Measurements from ENCODE around the gene METTL22. TPM values are rescaled to one million over a fixed set of nuclear protein-coding genes. Genes with fewer than 3 reads are reported as not detected.

The METTL22 gene
- total RNA-seq, 4 donors from 2014 or later: 22.5 to 24.5 (median 23.4) TPM

- 86% methylated on average over 4 of the region's 4 CpGs for WGBS
These were observed 45.1 kb upstream of the METTL22 start for GRCh38 chr16:8576141-8577004.

GRCh38 chr16:8577678-8578304 lies 43.7 kb upstream of the METTL22 start:
- H3K27me3 ChIP-seq: peaks cover 0 to 41% (median 6%) of the 10 kb centered on the region in 4 donors

More at GRCh38 chr16:8576141-8577004, 45.1 kb upstream of the METTL22 start:
- Histone ChIP-seq H3K4me3 (no peak overlapping the region), H3K27me3 (peaks cover 0 to 45% (median 6%) of the 10 kb centered on the region in 4 donors), H3K27ac (replicated peaks in 1 of 4) (no peak overlapping the region), H3K36me3 (no peaks in the 10 kb centered on the region), H3K9me3 (no peaks in the 10 kb centered on the region), H3K4me1 (peaks cover 2 to 7% (median 5%) of the 10 kb centered on the region in 4 donors)
- DNase-seq (ENCODE audit: extremely low spot score): no peak
- intact Hi-C loops (cut with DNase I): no loop called here
- TF ChIP-seq EP300 (IDR thresholded peaks at IDR 0.05) (no peak), POLR2AphosphoS5 (IDR thresholded peaks at IDR 0.05) (no peak), POLR2A (IDR thresholded peaks at IDR 0.05; ENCODE audit: low read depth) (no peak), CTCF (IDR thresholded peaks at IDR 0.05) (no peak)

GRCh38 chr16:8579559-8579958 lies 41.9 kb upstream of the METTL22 start:
- intact Hi-C loops (cut with DNase I): no loop called here
- Histone ChIP-seq H3K9me3 (no peaks in the 10 kb centered on the region), H3K4me1 (no peaks in the 10 kb centered on the region), H3K4me3 (no peak overlapping the region), H3K27ac (replicated peaks in 1 of 4) (no peak overlapping the region), H3K27me3 (peaks cover 0 to 38% (median 2%) of the 10 kb centered on the region in 4 donors), H3K36me3 (no peaks in the 10 kb centered on the region)
- 91% methylated on average over 9 of the region's 9 CpGs for WGBS
- no peak for TF ChIP-seq POLR2AphosphoS5 (IDR thresholded peaks at IDR 0.05)
- TF ChIP-seq EP300 (IDR thresholded peaks at IDR 0.05): no peak
- TF ChIP-seq POLR2A (IDR thresholded peaks at IDR 0.05; ENCODE audit: low read depth): no peak
- TF ChIP-seq CTCF (IDR thresholded peaks at IDR 0.05): no peak
- DNase-seq (ENCODE audit: extremely low spot score): no peak

More at GRCh38 chr16:8577678-8578304, 43.7 kb upstream of the METTL22 start:
- H3K27ac ChIP-seq (replicated peaks in 1 of 4): no peak overlapping the region
- WGBS: 75% methylated on average over 10 of the region's 10 CpGs
- H3K36me3 ChIP-seq: no peaks in the 10 kb centered on the region
- no peak for DNase-seq (ENCODE audit: extremely low spot score)
- no peaks in the 10 kb centered on the region for H3K9me3 ChIP-seq
- no peak for TF ChIP-seq POLR2AphosphoS5 (IDR thresholded peaks at IDR 0.05)
- TF ChIP-seq POLR2A (IDR thresholded peaks at IDR 0.05; ENCODE audit: low read depth): no peak
- TF ChIP-seq EP300 (IDR thresholded peaks at IDR 0.05): no peak
- TF ChIP-seq CTCF (IDR thresholded peaks at IDR 0.05): no peak
- no peak overlapping the region for H3K4me3 ChIP-seq
- intact Hi-C loops (cut with DNase I): no loop called here
- H3K4me1 ChIP-seq: no peaks in the 10 kb centered on the region

- WGBS: 35% methylated on average over 6 of the region's 6 CpGs
- H3K27ac ChIP-seq (replicated peaks in 1 of 4): no peak overlapping the region
- no peak for DNase-seq (ENCODE audit: extremely low spot score)
- no peak overlapping the region for H3K4me3 ChIP-seq
- TF ChIP-seq EP300 (IDR thresholded peaks at IDR 0.05): no peak
- no peak for TF ChIP-seq POLR2A (IDR thresholded peaks at IDR 0.05; ENCODE audit: low read depth)
- TF ChIP-seq CTCF (IDR thresholded peaks at IDR 0.05): no peak
- TF ChIP-seq POLR2AphosphoS5 (IDR thresholded peaks at IDR 0.05): no peak
- no peaks in the 10 kb centered on the region for H3K9me3 ChIP-seq
- intact Hi-C loops (cut with DNase I): no loop called here
- H3K4me1 ChIP-seq: no peaks in the 10 kb centered on the region
- H3K27me3 ChIP-seq: peaks cover 0 to 29% (median 3%) of the 10 kb centered on the region in 4 donors
- H3K36me3 ChIP-seq: no peaks in the 10 kb centered on the region
These were observed 39.5 kb upstream of the METTL22 start for GRCh38 chr16:8581831-8582580.
